PFSK-1 (cell line): ENCODE data around the gene CPA1.

Source experiments
- FOXP2 ChIP-seq: optimal IDR thresholded peaks from 2 replicates; pipeline ENCODE3; 2011; ENCODE audit warnings: borderline replicate concordance, control low read depth, inconsistent platforms; ENCODE audit not compliant: insufficient read depth; ENCODE audit errors: extremely low read length, extremely low read depth
- POLR2AphosphoS5 ChIP-seq: IDR thresholded peaks from 2 replicates; pipeline ENCODE4 v1.6.1; 2012; ENCODE audit warnings: low read depth, mild to moderate bottlenecking, control low read depth, low read length, moderate library complexity

DNA sequence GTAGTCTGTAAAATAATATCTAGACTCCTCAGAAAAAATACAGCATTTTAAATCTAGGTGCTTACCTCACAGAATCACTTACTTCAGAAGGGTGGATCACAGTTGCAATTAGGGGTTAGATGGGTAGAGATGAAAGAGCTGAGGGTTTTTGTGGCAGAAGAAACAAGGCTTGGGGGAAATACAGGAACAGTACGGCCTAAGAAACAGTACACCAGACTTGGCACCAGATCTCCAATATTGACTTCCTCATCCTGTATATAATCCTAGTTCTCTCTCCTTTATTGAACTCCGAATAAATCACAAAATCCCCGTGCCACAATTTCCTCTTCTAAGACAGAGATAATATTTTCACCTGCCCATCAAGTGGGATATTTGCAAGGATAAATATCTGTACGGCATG, 46.3 kb downstream of the CPA1 start:
- TF ChIP-seq FOXP2 (no peak), POLR2AphosphoS5 (no peak)
